Natural killer cell (primary cell): ENCODE measurements around the gene TDG. TPM values are rescaled to one million over a fixed set of nuclear protein-coding genes. Genes with fewer than 3 reads are reported as not detected.

ENCODE experiments used
- ATAC-seq, 3 donors: fragments of 150-1000 bp in 2 of 3; fragments of 200-7000 bp in 1 of 3; cut with Tn5 transposase; 1 replicate in 1 of 3; 2 replicates in 2 of 3; pipeline ENCODE4 v1.10.0; 2021; ENCODE audit warnings: mild to moderate bottlenecking in 2 of 3, moderate library complexity in 2 of 3
- DNase-seq, 2 donors: peaks; one replicate each; pipeline versions ENCODE4 v3.0.0 to v3.0.0-alpha.2; 2013 to 2021; ENCODE audit warnings: mixed read lengths in 1 of 2
- H3K27ac ChIP-seq: one replicate; pipeline ENCODE4 v1.5.1; 2013; ENCODE audit warnings: mild to moderate bottlenecking, low read length
- H3K27me3 ChIP-seq: one replicate; pipeline ENCODE4 v1.6.1; 2013; ENCODE audit warnings: low read length; ENCODE audit not compliant: control insufficient read depth, insufficient read depth
- H3K36me3 ChIP-seq: one replicate; pipeline ENCODE4 v1.6.1; 2013; ENCODE audit warnings: low read length; ENCODE audit not compliant: control insufficient read depth, insufficient read depth
- H3K4me1 ChIP-seq: one replicate; pipeline ENCODE4 v1.6.1; 2013; ENCODE audit warnings: low read length; ENCODE audit not compliant: control insufficient read depth, insufficient read depth
- H3K4me3 ChIP-seq: one replicate; pipeline ENCODE4 v1.5.1; 2013; ENCODE audit warnings: low read length
- H3K9me3 ChIP-seq: one replicate; pipeline ENCODE4 v1.6.1; 2013; ENCODE audit warnings: low read length; ENCODE audit not compliant: control insufficient read depth, insufficient read depth
- H3K27ac Mint-ChIP-seq, 2 donors: one replicate each; pipeline ENCODE4 v1.8.0; 2022; ENCODE audit warnings: mild to moderate bottlenecking in 2 of 2, mixed read lengths in 2 of 2, moderate library complexity in 1 of 2
- H3K27me3 Mint-ChIP-seq, 2 donors: one replicate each; pipeline ENCODE4 v1.8.0; 2022; ENCODE audit warnings: low read depth in 2 of 2, mixed read lengths in 2 of 2
- H3K36me3 Mint-ChIP-seq: one replicate; pipeline ENCODE4 v1.8.0; 2022; ENCODE audit warnings: mixed read lengths
- H3K4me1 Mint-ChIP-seq, 2 donors: one replicate each; pipeline ENCODE4 v1.8.0; 2022; ENCODE audit warnings: mixed read lengths in 2 of 2
- H3K4me3 Mint-ChIP-seq: one replicate; pipeline ENCODE4 v1.8.0; 2022; ENCODE audit warnings: mild to moderate bottlenecking, moderate library complexity, mixed read lengths
- H3K9me3 Mint-ChIP-seq, 2 donors: one replicate each; pipeline ENCODE4 v1.8.0; 2022; ENCODE audit warnings: mixed read lengths in 2 of 2
- WGBS: methylation state at CpG from one replicate; pipeline ENCODE4 v1.1.7; 2013; ENCODE audit warnings: missing lambda C conversion rate; ENCODE audit not compliant: insufficient coverage; 5-methylcytosine and 5-hydroxymethylcytosine counted together
- intact Hi-C: fragments of 100-400 bp; cut with micrococcal nuclease; formaldehyde crosslinking; loops from one replicate; pipeline ENCODE4 v1.14.2; 2022
- total RNA-seq, 4 donors: library from RNA; stranded (reverse); fragments of 120-200 nt in 1 of 4; gene quantifications; one replicate each; pipeline versions ENCODE4 v1.2.3 to v1.2.4, GENCODE V29; 2013 to 2022
- TF ChIP-seq, protein P1 (sequence below): fragments of 200-600 bp; IDR thresholded peaks from one replicate; pipeline ENCODE4 v1.8.0; 2022; ENCODE audit warnings: antibody characterized with exemption

TDG gene
- total RNA-seq, 3 donors from 2014 or later (not counting 1 experiment from before 2014, with no cell fraction given): 28.2 to 28.7 (median 28.7) TPM

DNA sequence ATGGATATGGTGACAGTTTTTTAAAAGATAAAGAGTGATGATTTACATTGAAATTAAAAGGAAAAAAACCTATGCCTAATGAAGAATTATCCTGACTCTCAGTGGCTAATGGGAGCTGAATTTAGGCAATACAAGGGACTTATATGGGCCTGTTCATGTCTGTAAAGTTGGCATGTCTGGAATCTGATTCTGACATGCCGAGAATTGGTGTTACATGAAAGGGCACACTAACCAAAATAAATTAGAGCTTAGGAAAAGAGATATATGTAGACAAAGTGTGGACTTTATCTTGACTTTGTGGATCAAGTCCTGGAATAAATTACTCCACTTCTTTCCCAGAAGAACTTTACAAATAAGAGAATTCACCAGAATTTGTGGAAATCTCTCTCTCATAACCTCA is 1.1 kb downstream of the TDG start:
- Histone ChIP-seq H3K9me3 (no peaks in the 10 kb centered on the region), H3K27me3 (no peaks in the 10 kb centered on the region), H3K4me1 (peaks cover 12% of the 10 kb centered on the region), H3K36me3 (no peaks in the 10 kb centered on the region), H3K27ac (peak overlapping the region; percentile 91), H3K4me3 (peak overlapping the region; percentile 78)
- no peaks in the 10 kb centered on the region for H3K36me3 Mint-ChIP-seq
- TF ChIP-seq, protein P1, sequence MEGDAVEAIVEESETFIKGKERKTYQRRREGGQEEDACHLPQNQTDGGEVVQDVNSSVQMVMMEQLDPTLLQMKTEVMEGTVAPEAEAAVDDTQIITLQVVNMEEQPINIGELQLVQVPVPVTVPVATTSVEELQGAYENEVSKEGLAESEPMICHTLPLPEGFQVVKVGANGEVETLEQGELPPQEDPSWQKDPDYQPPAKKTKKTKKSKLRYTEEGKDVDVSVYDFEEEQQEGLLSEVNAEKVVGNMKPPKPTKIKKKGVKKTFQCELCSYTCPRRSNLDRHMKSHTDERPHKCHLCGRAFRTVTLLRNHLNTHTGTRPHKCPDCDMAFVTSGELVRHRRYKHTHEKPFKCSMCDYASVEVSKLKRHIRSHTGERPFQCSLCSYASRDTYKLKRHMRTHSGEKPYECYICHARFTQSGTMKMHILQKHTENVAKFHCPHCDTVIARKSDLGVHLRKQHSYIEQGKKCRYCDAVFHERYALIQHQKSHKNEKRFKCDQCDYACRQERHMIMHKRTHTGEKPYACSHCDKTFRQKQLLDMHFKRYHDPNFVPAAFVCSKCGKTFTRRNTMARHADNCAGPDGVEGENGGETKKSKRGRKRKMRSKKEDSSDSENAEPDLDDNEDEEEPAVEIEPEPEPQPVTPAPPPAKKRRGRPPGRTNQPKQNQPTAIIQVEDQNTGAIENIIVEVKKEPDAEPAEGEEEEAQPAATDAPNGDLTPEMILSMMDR: no peak
- H3K4me1 Mint-ChIP-seq: peaks cover 49 to 50% of the 10 kb centered on the region in 2 donors
- ATAC-seq (no peak), DNase-seq (no peak)
- intact Hi-C loops: loop anchor here (5.0 kb wide), 1 partner anchor 84 kb away; no protein-coding TSS in a partner anchor
- 57% methylated on average over 1 of the region's 1 CpG for WGBS
- H3K27ac Mint-ChIP-seq: peak overlapping the region; percentile 97 to 98
- peak overlapping the region; percentile 99 for H3K4me3 Mint-ChIP-seq
- H3K27me3 Mint-ChIP-seq: no peaks in the 10 kb centered on the region
- H3K9me3 Mint-ChIP-seq: no peaks in the 10 kb centered on the region

DNA sequence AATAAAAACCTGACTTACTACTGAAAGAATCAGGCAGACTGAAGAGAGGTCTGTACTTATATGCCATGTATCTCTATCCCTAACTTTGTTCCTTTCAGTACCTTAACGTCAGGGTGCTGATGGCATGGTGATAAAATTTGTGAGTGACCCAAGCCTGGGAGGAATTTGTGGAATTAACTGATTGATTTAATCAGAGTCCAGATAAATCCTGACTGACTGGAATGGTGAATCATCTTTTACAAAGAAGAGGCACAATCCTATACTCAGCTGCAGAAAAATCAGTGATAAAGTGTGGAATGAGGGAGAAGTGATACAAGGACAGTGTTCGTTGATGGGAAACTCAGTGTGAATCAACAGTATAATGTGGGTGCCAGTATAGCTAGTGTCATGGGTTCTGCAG is 3.7 kb downstream of the TDG start:
- H3K4me3 Mint-ChIP-seq: no peak overlapping the region
- Histone ChIP-seq H3K27ac (no peak overlapping the region), H3K27me3 (no peaks in the 10 kb centered on the region), H3K9me3 (no peaks in the 10 kb centered on the region), H3K4me1 (peaks cover 10% of the 10 kb centered on the region), H3K36me3 (peaks cover 8% of the 10 kb centered on the region), H3K4me3 (no peak overlapping the region)
- 96% methylated on average over 2 of the region's 2 CpGs for WGBS
- intact Hi-C loops: loop anchor here (5.0 kb wide), 1 partner anchor 87 kb away; no protein-coding TSS in a partner anchor
- no peaks in the 10 kb centered on the region for H3K36me3 Mint-ChIP-seq
- H3K27ac Mint-ChIP-seq: no peak overlapping the region
- no peaks in the 10 kb centered on the region for H3K9me3 Mint-ChIP-seq
- H3K4me1 Mint-ChIP-seq: peaks cover 51 to 59% of the 10 kb centered on the region in 2 donors
- H3K27me3 Mint-ChIP-seq: no peaks in the 10 kb centered on the region
- no peak for ATAC-seq
- TF ChIP-seq, protein P1: no peak
- DNase-seq: no peak

DNA sequence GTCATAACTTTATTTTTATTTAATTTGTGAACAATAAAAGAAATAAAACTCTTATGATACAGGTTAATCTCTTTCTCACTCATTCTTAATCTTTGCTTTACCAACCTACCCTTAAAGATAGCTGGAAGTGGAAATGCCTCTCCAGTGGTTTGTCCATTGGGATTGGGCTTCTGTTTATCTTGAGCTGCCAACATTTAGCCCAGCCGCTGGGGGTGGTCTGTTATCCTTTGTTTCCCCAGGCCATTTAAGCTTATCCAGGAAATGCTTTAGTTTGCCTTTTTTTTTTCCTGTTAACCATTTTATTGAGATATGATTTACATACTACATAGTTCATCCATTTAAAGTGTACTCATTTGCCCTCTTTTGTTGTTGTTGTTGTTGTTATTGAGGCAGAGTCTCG is 8.2 kb downstream of the TDG start:
- H3K27me3 Mint-ChIP-seq: no peaks in the 10 kb centered on the region
- H3K9me3 Mint-ChIP-seq: no peaks in the 10 kb centered on the region
- Histone ChIP-seq H3K27me3 (no peaks in the 10 kb centered on the region), H3K4me1 (no peaks in the 10 kb centered on the region), H3K36me3 (peaks cover 24% of the 10 kb centered on the region), H3K27ac (no peak overlapping the region), H3K4me3 (no peak overlapping the region), H3K9me3 (no peaks in the 10 kb centered on the region)
- H3K36me3 Mint-ChIP-seq: no peaks in the 10 kb centered on the region
- peaks cover 32 to 41% of the 10 kb centered on the region in 2 donors for H3K4me1 Mint-ChIP-seq
- H3K27ac Mint-ChIP-seq: no peak overlapping the region
- WGBS: 90% methylated on average over 2 of the region's 2 CpGs
- no peak for DNase-seq
- TF ChIP-seq, protein P1: no peak
- no peak for ATAC-seq
- intact Hi-C loops: no loop called here
- no peak overlapping the region for H3K4me3 Mint-ChIP-seq

DNA sequence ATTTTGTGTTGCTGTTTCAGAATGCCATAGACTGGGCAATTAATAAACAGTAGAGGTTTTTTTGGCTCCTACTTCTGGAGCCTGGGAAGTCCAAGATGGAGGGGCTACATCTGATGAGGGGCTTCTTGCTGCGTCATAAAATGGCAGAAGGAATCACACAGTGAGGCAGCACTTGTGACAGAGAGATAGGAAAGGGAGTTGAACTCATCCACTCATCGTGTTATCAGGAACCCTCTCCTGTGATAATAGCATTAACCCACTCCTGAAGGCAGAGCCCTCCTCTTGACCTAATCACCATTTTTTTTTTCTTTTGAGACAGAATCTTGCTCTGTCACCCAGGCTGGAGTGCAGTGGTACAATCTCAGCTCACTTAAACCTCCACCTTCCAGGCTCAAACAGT is 9.7 kb downstream of the TDG start:
- H3K27ac ChIP-seq: no peak overlapping the region
- H3K9me3 ChIP-seq: no peaks in the 10 kb centered on the region
- intact Hi-C loops: no loop called here
- DNase-seq: no peak
- WGBS: 100% methylated on average over 2 of the region's 2 CpGs
- no peaks in the 10 kb centered on the region for H3K4me1 ChIP-seq
- Mint-ChIP-seq H3K27ac (peak overlapping the region in 1 of 2 donors; percentile 51), H3K9me3 (no peaks in the 10 kb centered on the region), H3K4me3 (no peak overlapping the region), H3K36me3 (no peaks in the 10 kb centered on the region), H3K27me3 (no peaks in the 10 kb centered on the region), H3K4me1 (peaks cover 25 to 32% of the 10 kb centered on the region in 2 donors)
- no peak for ATAC-seq
- no peaks in the 10 kb centered on the region for H3K27me3 ChIP-seq
- H3K4me3 ChIP-seq: no peak overlapping the region
- H3K36me3 ChIP-seq: peaks cover 34% of the 10 kb centered on the region
- TF ChIP-seq, protein P1: no peak
